HG03354 (cell line): ENCODE measurements around the gene CLEC6A.
"Not testable (repeated sequence)": the region's sequence is repeated elsewhere in the genome, so short reads cannot be mapped to it uniquely, and the experiment has no call there.

ENCODE experiments used
- ATAC-seq: cut with Tn5 transposase; IDR thresholded peaks from one replicate; pipeline ENCODE4 v1.9.1; 2021; ENCODE audit warnings: mild to moderate bottlenecking; ENCODE audit not compliant: unreplicated experiment, poor library complexity, severe bottlenecking

CLEC6A gene

GRCh38 chr12:8491646-8492530, 36.1 kb downstream of the CLEC6A start:
- ATAC-seq = no peak

GRCh38 chr12:8493084-8493483, 37.3 kb downstream of the CLEC6A start:
- peak; percentile 100 for ATAC-seq

- not testable (repeated sequence) for ATAC-seq
Observed at GRCh38 chr12:8495671-8496070, 39.9 kb downstream of the CLEC6A start.

GRCh38 chr12:8496074-8496473, 40.3 kb downstream of the CLEC6A start:
- ATAC-seq = not testable (repeated sequence)

GRCh38 chr12:8499616-8500015, 43.9 kb downstream of the CLEC6A start:
- ATAC-seq = no peak

- ATAC-seq = no peak
Observed at GRCh38 chr12:8501720-8502119, 46.0 kb downstream of the CLEC6A start.

- no peak for ATAC-seq
Observed at GRCh38 chr12:8504351-8504750, 48.6 kb downstream of the CLEC6A start.

GRCh38 chr12:8507596-8507995, 51.8 kb downstream of the CLEC6A start:
- ATAC-seq = no peak

GRCh38 chr12:8508223-8508622, 52.5 kb downstream of the CLEC6A start:
- no peak for ATAC-seq

- no peak for ATAC-seq
Observed at GRCh38 chr12:8508910-8509841, 53.4 kb downstream of the CLEC6A start.

GRCh38 chr12:8513256-8513655, 57.5 kb downstream of the CLEC6A start, which contains the start of gene CLEC4D:
TSS of gene CLEC4D (plus strand) at chr12:8513503. CDS start at chr12:8513733, 230 bp downstream.
- ATAC-seq = no peak

GRCh38 chr12:8517971-8518370, 62.2 kb downstream of the CLEC6A start:
- no peak for ATAC-seq

- ATAC-seq = no peak
Observed at GRCh38 chr12:8519171-8519570, 63.4 kb downstream of the CLEC6A start.

- no peak for ATAC-seq
Observed at GRCh38 chr12:8527250-8528130, 71.7 kb downstream of the CLEC6A start.
